ENCODE data around the gene FAM171A1. TPM values are rescaled to one million over a fixed set of nuclear protein-coding genes. Genes with fewer than 3 reads are reported as not detected.
"Not testable (repeated sequence)": the region's sequence is repeated elsewhere in the genome, so short reads cannot be mapped to it uniquely, and the experiment has no call there.

The FAM171A1 gene
- total RNA-seq, 2 donors from 2014 or later: 2.4 to 3.9 TPM

DNA sequence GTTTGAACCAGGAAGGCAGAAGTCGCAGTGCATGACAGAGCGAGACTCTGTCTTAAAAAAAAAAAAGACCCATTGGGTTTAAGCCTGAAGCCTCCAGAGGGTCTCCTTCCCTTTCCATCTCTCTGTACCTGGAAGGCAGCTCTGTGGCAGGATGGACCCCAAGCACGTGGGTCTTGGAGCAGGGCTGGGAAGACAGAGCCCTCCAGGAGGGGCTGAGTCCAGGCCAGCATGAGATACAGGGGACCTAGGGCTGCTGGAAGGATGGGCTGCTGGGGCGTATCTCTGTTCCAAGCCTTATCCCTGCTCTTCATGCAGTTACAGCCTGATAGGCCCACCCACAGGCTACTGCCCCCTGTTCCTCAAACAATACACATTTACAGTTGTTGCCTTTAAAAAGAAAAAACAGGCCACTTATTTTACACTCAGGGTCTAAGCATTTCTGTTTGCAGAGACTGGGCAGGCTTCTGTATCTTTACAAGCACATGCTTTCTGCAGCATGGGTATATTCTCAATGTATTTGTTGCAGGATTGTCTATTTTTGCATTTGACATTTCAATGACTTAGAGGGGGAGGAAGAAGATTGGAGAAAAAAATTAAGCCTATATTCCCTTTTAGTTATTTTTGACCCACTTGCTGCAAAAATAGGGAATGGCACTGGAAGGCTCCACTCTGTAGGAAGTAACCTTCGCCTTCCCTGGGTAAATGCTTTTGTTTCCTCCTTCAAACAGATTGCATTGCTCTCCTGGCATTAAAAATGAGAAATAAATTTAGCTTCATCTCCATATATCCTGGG lies 60.1 kb downstream of the FAM171A1 start:
- H3K4me3 Mint-ChIP-seq: no peak overlapping the region
- no peaks in the 10 kb centered on the region for H3K36me3 Mint-ChIP-seq (ENCODE audit: low read depth)
- no peak overlapping the region for H3K27ac Mint-ChIP-seq
- no peak for ATAC-seq (replicated peaks)
- no peaks in the 10 kb centered on the region for H3K9me3 Mint-ChIP-seq
- H3K4me1 Mint-ChIP-seq: no peaks in the 10 kb centered on the region
- no peaks in the 10 kb centered on the region for H3K27me3 Mint-ChIP-seq

GRCh38 chr10:15309221-15309620 lies 61.9 kb downstream of the FAM171A1 start:
- Mint-ChIP-seq H3K4me3 (no peak overlapping the region), H3K4me1 (no peaks in the 10 kb centered on the region), H3K36me3 (ENCODE audit: low read depth) (no peaks in the 10 kb centered on the region), H3K27ac (no peak overlapping the region), H3K9me3 (no peaks in the 10 kb centered on the region), H3K27me3 (no peaks in the 10 kb centered on the region)
- ATAC-seq (replicated peaks): no peak

DNA sequence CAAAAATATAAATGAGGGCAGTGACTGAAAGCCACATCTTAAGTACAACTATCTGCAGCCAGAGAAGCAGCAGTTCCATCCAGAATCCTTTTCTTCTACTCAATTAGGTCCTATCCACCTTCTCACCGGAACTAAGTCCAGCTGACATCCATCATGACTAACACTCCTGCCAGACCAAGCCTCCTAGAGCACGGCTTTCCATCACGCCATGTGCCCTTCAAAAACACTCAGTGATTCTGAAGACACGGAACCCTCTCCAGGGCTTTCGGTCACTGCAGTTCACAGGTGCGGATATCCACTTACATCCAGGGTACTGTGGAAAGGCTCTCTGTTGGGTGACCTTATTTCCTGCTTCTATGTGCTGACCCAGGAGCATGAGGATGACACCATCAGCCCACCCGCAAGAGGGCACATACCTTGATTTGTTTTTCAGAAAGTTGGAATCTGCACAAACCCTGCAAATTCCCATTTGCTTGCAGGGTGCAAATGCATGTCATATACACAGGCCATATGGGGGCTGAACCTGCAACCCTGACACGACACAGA lies 64.3 kb downstream of the FAM171A1 start:
- no peaks in the 10 kb centered on the region for H3K36me3 Mint-ChIP-seq (ENCODE audit: low read depth)
- ATAC-seq (replicated peaks): no peak
- H3K9me3 Mint-ChIP-seq: no peaks in the 10 kb centered on the region
- H3K4me3 Mint-ChIP-seq: no peak overlapping the region
- H3K4me1 Mint-ChIP-seq: no peaks in the 10 kb centered on the region
- H3K27me3 Mint-ChIP-seq: no peaks in the 10 kb centered on the region
- H3K27ac Mint-ChIP-seq: no peak overlapping the region

GRCh38 chr10:15305634-15306033 lies 65.5 kb downstream of the FAM171A1 start:
- H3K27me3 Mint-ChIP-seq: no peaks in the 10 kb centered on the region
- no peak for ATAC-seq (replicated peaks)
- H3K27ac Mint-ChIP-seq: no peak overlapping the region
- no peak overlapping the region for H3K4me3 Mint-ChIP-seq
- no peaks in the 10 kb centered on the region for H3K4me1 Mint-ChIP-seq
- H3K9me3 Mint-ChIP-seq: no peaks in the 10 kb centered on the region
- no peaks in the 10 kb centered on the region for H3K36me3 Mint-ChIP-seq (ENCODE audit: low read depth)

DNA sequence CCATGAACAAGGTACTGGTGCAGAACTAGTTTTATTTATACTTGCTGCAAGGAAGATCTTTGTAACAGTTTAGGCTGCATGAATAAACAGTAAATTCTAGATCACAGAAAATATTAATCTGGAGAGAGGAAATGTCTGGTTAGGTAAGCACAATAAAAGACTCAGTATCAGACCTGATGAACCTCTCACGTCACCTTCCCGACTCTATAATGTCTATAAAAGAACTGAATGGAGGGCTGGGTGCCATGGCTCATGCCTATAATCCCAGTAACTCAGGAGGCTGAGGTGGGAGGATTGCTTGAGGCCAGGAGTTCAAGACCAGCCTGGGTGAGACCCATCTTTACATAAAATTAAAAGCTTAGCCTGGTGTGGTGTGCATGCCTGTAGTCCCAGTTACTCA lies 65.9 kb downstream of the FAM171A1 start:
- no peaks in the 10 kb centered on the region for H3K9me3 Mint-ChIP-seq
- no peak overlapping the region for H3K4me3 Mint-ChIP-seq
- ATAC-seq (replicated peaks): no peak
- no peaks in the 10 kb centered on the region for H3K36me3 Mint-ChIP-seq (ENCODE audit: low read depth)
- H3K27ac Mint-ChIP-seq: no peak overlapping the region
- H3K4me1 Mint-ChIP-seq: no peaks in the 10 kb centered on the region
- H3K27me3 Mint-ChIP-seq: no peaks in the 10 kb centered on the region

GRCh38 chr10:15302188-15302956 lies 68.7 kb downstream of the FAM171A1 start:
- not testable (repeated sequence) for H3K4me1 Mint-ChIP-seq; H3K36me3 Mint-ChIP-seq (ENCODE audit: low read depth); H3K9me3 Mint-ChIP-seq; ATAC-seq (replicated peaks); H3K27me3 Mint-ChIP-seq; H3K4me3 Mint-ChIP-seq; H3K27ac Mint-ChIP-seq

- no peaks in the 10 kb centered on the region for H3K9me3 Mint-ChIP-seq
Measured at GRCh38 chr10:15300697-15301096, 70.4 kb downstream of the FAM171A1 start.

DNA sequence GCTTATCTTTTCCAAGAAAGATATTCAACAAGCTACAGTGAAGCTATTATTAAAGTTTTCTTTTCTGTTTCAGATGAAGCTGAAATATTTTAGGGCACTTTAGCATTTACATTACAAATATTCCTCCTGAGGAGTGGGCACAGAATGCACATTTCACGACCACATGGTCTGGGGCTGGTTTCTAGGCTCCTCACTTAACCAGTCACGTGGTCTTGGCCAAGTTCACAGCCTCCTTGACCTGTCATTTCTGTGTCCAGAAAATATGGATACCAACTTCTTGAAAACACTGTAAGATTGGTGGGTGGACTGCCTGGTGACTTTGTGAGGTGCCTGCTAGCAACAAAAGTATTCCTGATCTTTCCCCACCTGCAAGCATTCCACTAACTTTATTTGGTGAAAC lies 70.9 kb downstream of the FAM171A1 start:
- Mint-ChIP-seq H3K27me3 (no peaks in the 10 kb centered on the region), H3K36me3 (ENCODE audit: low read depth) (no peaks in the 10 kb centered on the region), H3K4me3 (no peak overlapping the region), H3K27ac (no peak overlapping the region), H3K9me3 (no peaks in the 10 kb centered on the region), H3K4me1 (no peaks in the 10 kb centered on the region)
- ATAC-seq (replicated peaks): no peak

More at GRCh38 chr10:15300697-15301096, 70.4 kb downstream of the FAM171A1 start:
- no peak overlapping the region for H3K27ac Mint-ChIP-seq
- H3K36me3 Mint-ChIP-seq (ENCODE audit: low read depth): no peaks in the 10 kb centered on the region
- no peaks in the 10 kb centered on the region for H3K4me1 Mint-ChIP-seq
- no peak for ATAC-seq (replicated peaks)
- H3K4me3 Mint-ChIP-seq: no peak overlapping the region
- H3K27me3 Mint-ChIP-seq: no peaks in the 10 kb centered on the region

GRCh38 chr10:15296701-15297100 lies 74.4 kb downstream of the FAM171A1 start:
- Mint-ChIP-seq H3K9me3 (no peaks in the 10 kb centered on the region), H3K27me3 (no peaks in the 10 kb centered on the region), H3K27ac (no peak overlapping the region), H3K4me1 (no peaks in the 10 kb centered on the region), H3K36me3 (ENCODE audit: low read depth) (no peaks in the 10 kb centered on the region), H3K4me3 (no peak overlapping the region)
- ATAC-seq (replicated peaks): no peak

GRCh38 chr10:15295537-15296325 lies 75.4 kb downstream of the FAM171A1 start:
- Mint-ChIP-seq H3K4me3 (no peak overlapping the region), H3K4me1 (no peaks in the 10 kb centered on the region), H3K9me3 (no peaks in the 10 kb centered on the region), H3K27me3 (no peaks in the 10 kb centered on the region), H3K36me3 (ENCODE audit: low read depth) (no peaks in the 10 kb centered on the region), H3K27ac (no peak overlapping the region)
- ATAC-seq (replicated peaks): no peak

DNA sequence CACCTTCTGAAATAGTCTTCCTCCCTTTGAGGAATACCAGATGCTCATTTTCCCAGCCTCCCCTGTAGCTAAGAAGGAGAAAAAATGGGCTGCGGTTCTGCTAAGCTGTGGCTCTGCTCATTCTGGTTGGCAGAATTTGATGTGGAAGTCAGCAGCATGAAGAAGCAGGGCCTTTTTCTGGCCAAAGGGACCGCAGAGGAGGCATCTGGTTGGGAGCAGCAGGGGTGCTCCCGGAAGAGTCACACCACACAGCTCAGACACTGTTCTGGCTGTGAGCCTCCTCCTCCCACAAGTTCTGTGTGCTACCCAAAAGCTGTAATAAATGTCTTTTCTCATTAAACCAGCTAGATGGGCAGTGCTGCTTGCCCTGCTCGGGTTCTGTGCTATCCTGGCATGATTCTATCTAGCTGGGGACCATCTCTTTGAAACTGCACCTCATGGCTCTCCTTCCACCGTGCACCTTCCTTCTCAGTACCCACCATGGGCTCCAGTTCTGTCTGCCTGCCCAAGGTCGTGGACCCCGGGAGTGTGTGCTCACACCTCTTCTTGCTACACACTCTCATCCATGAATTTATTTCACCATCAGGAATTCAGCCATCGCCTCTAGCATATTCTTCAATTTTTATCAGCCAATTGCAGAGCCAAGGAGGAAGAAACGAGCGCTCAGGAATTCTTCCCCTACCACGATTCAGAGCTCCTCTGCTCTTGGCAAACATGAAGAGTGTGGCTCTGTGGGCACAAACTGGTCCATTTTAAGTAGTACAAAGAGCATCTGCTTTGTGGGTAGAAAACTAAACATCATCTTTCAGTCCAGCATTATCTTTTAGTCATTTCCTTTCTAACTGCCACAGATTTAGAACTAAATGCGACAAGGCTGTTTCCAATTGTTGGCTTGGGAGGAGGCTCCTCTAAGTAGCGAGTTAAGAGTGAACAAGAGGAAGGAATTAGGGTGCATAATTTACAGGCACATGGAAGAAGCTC lies 76.9 kb downstream of the FAM171A1 start:
- H3K27ac Mint-ChIP-seq: no peak overlapping the region
- no peak for ATAC-seq (replicated peaks)
- H3K4me1 Mint-ChIP-seq: no peaks in the 10 kb centered on the region
- no peaks in the 10 kb centered on the region for H3K27me3 Mint-ChIP-seq
- H3K36me3 Mint-ChIP-seq (ENCODE audit: low read depth): no peaks in the 10 kb centered on the region
- H3K4me3 Mint-ChIP-seq: no peak overlapping the region
- H3K9me3 Mint-ChIP-seq: no peaks in the 10 kb centered on the region

- no peaks in the 10 kb centered on the region for H3K36me3 Mint-ChIP-seq (ENCODE audit: low read depth)
Measured at GRCh38 chr10:15290671-15291070, 80.4 kb downstream of the FAM171A1 start.

GRCh38 chr10:15290150-15290549 lies 80.9 kb downstream of the FAM171A1 start:
- ATAC-seq (replicated peaks): no peak
- H3K4me1 Mint-ChIP-seq: no peaks in the 10 kb centered on the region
- no peaks in the 10 kb centered on the region for H3K27me3 Mint-ChIP-seq

More at GRCh38 chr10:15290671-15291070, 80.4 kb downstream of the FAM171A1 start:
- Mint-ChIP-seq H3K27ac (no peak overlapping the region), H3K4me1 (no peaks in the 10 kb centered on the region), H3K9me3 (no peaks in the 10 kb centered on the region), H3K27me3 (no peaks in the 10 kb centered on the region), H3K4me3 (no peak overlapping the region)
- ATAC-seq (replicated peaks): no peak

More at GRCh38 chr10:15290150-15290549, 80.9 kb downstream of the FAM171A1 start:
- Mint-ChIP-seq H3K27ac (no peak overlapping the region), H3K4me3 (no peak overlapping the region), H3K9me3 (no peaks in the 10 kb centered on the region), H3K36me3 (ENCODE audit: low read depth) (no peaks in the 10 kb centered on the region)
